SK-N-MC (cell line): ENCODE measurements around the gene MICA.

ENCODE experiments used
- EZH2 ChIP-seq: fragments of 200-600 bp; sonication (generic); IDR thresholded peaks from one replicate; pipeline ENCODE4 v1.6.1; 2017; ENCODE audit warnings: antibody characterized with exemption
- FOXP2 ChIP-seq: optimal IDR thresholded peaks from 2 replicates; pipeline ENCODE3; 2011; ENCODE audit warnings: mild to moderate bottlenecking, moderate library complexity; ENCODE audit not compliant: insufficient read depth; ENCODE audit errors: extremely low read length, control extremely low read depth
- POLR2AphosphoS5 ChIP-seq: IDR thresholded peaks from 2 replicates; pipeline ENCODE4 v1.6.1; 2012; ENCODE audit warnings: mild to moderate bottlenecking, low read depth, low read length, borderline replicate concordance

DNA sequence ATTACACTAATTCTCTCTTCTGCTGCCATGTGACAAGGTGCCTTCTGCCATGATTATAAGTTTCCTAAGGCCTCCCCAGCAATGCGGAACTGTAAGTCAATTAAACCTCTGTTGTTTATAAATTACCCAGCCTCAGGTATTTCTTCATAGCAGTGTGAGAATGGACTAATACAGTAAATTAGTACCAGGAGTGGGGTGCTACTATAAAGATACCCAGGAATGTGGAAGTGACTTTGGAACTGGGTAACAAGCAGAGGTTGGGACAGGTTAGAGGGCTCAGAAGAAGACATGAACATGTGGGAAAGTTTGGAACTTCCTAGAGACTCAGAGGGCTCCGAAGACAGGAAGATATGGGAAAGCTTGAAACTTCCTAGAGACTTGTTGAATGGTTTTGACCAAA is 34.8 kb downstream of the MICA start:
- no peak for TF ChIP-seq POLR2AphosphoS5
- TF ChIP-seq EZH2, result no peak
- no peak for TF ChIP-seq FOXP2
